Thyroid gland (tissue), 4 donors: ENCODE measurements around the gene SCAF8. TPM values are rescaled to one million over a fixed set of nuclear protein-coding genes. Genes with fewer than 3 reads are reported as not detected.

ENCODE experiments used
- DNase-seq, 2 donors: peaks; one replicate each; pipeline ENCODE4 v3.0.0-alpha.2; 2019
- H3K27ac ChIP-seq, 3 donors: fragments of 200-600 bp; sonication (generic); 1 replicate in 2 of 3; 2 replicates in 1 of 3; pipeline ENCODE4 v1.5.1; 2016 to 2019; ENCODE audit warnings: mild to moderate bottlenecking in 1 of 3, moderate library complexity in 1 of 3
- H3K27me3 ChIP-seq: fragments of 200-600 bp; sonication (generic); one replicate; pipeline ENCODE4 v1.5.1; 2019
- H3K36me3 ChIP-seq, 2 donors: fragments of 200-600 bp; sonication (generic); one replicate each; pipeline ENCODE4 v1.5.1; 2016 to 2019
- H3K4me1 ChIP-seq, 2 donors: fragments of 200-600 bp; sonication (generic); one replicate each; pipeline ENCODE4 v1.5.1; 2017 to 2019
- H3K4me3 ChIP-seq, 3 donors: fragments of 200-600 bp; sonication (generic); replicated peaks in 1 of 3; 1 replicate in 2 of 3; 2 replicates in 1 of 3; pipeline ENCODE4 v1.5.1; 2016; ENCODE audit warnings: mild to moderate bottlenecking in 1 of 3
- H3K9me3 ChIP-seq: fragments of 200-600 bp; sonication (generic); one replicate; pipeline ENCODE4 v1.5.1; 2017
- POLR2A ChIP-seq, 2 donors: fragments of 450-650 bp; IDR thresholded peaks; one replicate each; pipeline ENCODE4 v1.6.1; 2017; ENCODE audit warnings: antibody characterized with exemption in 2 of 2, mild to moderate bottlenecking in 2 of 2, moderate library complexity in 1 of 2
- WGBS, 2 donors: methylation state at CpG; one replicate each; pipeline ENCODE4 v1.1.5; 2017; 5-methylcytosine and 5-hydroxymethylcytosine counted together
- intact Hi-C: fragments of 100-400 bp; cut with DNase I; formaldehyde crosslinking; loops from one replicate; pipeline ENCODE4 v1.15.1; 2023
- total RNA-seq, 4 donors: library from RNA; depleted of rRNA; stranded (reverse); fragments of >200 nt; gene quantifications; one replicate each; pipeline ENCODE4 v1.2.3, GENCODE V29; 2016
- TF ChIP-seq, protein P1 (sequence below), 6 experiments: fragments of 200-600 bp in 3 of 6; fragments of 450-650 bp in 3 of 6; sonication (generic) in 3 of 6; IDR thresholded peaks; one replicate each; pipeline ENCODE4 v1.5.1; 2016 to 2019; ENCODE audit warnings: antibody characterized with exemption in 6 of 6, mild to moderate bottlenecking in 2 of 6, inconsistent platforms in 1 of 6, moderate library complexity in 1 of 6

Gene SCAF8
- total RNA-seq, 4 donors from 2014 or later: 60.9 to 88.8 (median 65.1) TPM

DNA sequence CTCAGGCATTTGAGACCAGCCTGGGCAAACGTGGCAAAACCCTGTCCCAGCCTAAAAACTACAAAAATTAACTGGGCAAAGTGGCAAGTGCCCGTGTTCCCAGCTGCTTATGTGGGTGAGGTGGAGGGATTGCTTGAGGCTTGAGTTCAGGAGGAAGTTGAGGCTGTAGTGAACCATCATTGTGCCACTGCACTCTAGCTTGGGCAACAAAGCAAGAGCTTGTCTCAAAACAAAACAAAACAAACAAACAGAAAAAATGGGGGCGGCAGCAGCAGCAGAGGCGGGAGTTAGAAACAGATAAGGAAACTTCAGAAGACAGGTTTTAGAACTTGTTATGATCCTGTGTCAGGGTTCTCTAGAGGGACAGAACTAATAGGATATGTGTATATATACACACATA lies 49.0 kb downstream of the SCAF8 start:
- Histone ChIP-seq H3K9me3 (no peaks in the 10 kb centered on the region), H3K36me3 (no peaks in the 10 kb centered on the region), H3K27ac (no peak overlapping the region), H3K4me3 (no peak overlapping the region), H3K4me1 (peaks cover 11 to 12% of the 10 kb centered on the region in 2 donors), H3K27me3 (no peaks in the 10 kb centered on the region)
- DNase-seq: no peak
- WGBS, 2 donors: 85 to 86% methylated on average over 4 of the region's 4 CpGs
- no peak for TF ChIP-seq POLR2A (IDR thresholded peaks at IDR 0.05)
- intact Hi-C loops: no loop called here

- H3K4me3 ChIP-seq: no peak overlapping the region
- WGBS, 2 donors: 93 to 95% methylated on average over 2 of the region's 2 CpGs
- H3K4me1 ChIP-seq: peaks cover 4% of the 10 kb centered on the region in 2 donors
- H3K27ac ChIP-seq: no peak overlapping the region
- intact Hi-C loops: no loop called here
- DNase-seq: no peak
- no peak for TF ChIP-seq POLR2A (IDR thresholded peaks at IDR 0.05)
- TF ChIP-seq, protein P1, sequence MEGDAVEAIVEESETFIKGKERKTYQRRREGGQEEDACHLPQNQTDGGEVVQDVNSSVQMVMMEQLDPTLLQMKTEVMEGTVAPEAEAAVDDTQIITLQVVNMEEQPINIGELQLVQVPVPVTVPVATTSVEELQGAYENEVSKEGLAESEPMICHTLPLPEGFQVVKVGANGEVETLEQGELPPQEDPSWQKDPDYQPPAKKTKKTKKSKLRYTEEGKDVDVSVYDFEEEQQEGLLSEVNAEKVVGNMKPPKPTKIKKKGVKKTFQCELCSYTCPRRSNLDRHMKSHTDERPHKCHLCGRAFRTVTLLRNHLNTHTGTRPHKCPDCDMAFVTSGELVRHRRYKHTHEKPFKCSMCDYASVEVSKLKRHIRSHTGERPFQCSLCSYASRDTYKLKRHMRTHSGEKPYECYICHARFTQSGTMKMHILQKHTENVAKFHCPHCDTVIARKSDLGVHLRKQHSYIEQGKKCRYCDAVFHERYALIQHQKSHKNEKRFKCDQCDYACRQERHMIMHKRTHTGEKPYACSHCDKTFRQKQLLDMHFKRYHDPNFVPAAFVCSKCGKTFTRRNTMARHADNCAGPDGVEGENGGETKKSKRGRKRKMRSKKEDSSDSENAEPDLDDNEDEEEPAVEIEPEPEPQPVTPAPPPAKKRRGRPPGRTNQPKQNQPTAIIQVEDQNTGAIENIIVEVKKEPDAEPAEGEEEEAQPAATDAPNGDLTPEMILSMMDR (IDR thresholded peaks at IDR 0.05): no peak
- no peaks in the 10 kb centered on the region for H3K9me3 ChIP-seq
- no peaks in the 10 kb centered on the region for H3K27me3 ChIP-seq
- no peaks in the 10 kb centered on the region for H3K36me3 ChIP-seq
Measured at GRCh38 chr6:154783229-154783628, 50.0 kb downstream of the SCAF8 start.

DNA sequence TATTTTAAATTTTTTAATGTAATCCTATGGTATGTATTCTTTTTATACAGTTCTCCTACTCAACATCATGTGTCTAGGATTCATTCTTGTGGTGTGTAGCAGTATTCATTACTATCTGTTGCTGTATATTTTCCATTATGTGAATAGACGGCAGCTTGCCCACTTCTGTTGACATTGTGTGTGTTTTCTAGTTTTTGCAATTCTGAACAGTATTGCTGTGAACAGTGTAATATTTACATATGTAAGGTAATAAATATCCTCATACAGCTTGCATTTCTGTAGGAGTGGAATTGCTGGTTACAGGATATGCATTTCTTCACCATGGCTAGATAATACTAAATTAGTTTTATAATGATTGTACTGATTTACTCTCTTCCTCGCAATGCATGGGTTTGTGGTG lies 51.9 kb downstream of the SCAF8 start:
- Histone ChIP-seq H3K27me3 (no peaks in the 10 kb centered on the region), H3K9me3 (no peaks in the 10 kb centered on the region), H3K27ac (no peak overlapping the region), H3K4me1 (peaks cover 0 to 4% of the 10 kb centered on the region in 2 donors), H3K4me3 (no peak overlapping the region), H3K36me3 (no peaks in the 10 kb centered on the region)
- WGBS, 2 donors: 93 to 98% methylated on average over 2 of the region's 2 CpGs
- intact Hi-C loops: no loop called here
- TF ChIP-seq POLR2A (IDR thresholded peaks at IDR 0.05): no peak
- TF ChIP-seq, protein P1 (IDR thresholded peaks at IDR 0.05): no peak
- no peak for DNase-seq

- intact Hi-C loops: no loop called here
- H3K4me1 ChIP-seq: peaks cover 0 to 4% of the 10 kb centered on the region in 2 donors
- WGBS, 2 donors: 96 to 99% methylated on average over 9 of the region's 9 CpGs
- H3K4me3 ChIP-seq: no peak overlapping the region
- no peak overlapping the region for H3K27ac ChIP-seq
- no peak for TF ChIP-seq POLR2A (IDR thresholded peaks at IDR 0.05)
- TF ChIP-seq, protein P1 (IDR thresholded peaks at IDR 0.05): no peak
- no peaks in the 10 kb centered on the region for H3K27me3 ChIP-seq
- H3K9me3 ChIP-seq: no peaks in the 10 kb centered on the region
- no peak for DNase-seq
- H3K36me3 ChIP-seq: no peaks in the 10 kb centered on the region
Measured at GRCh38 chr6:154786144-154786868, 53.1 kb downstream of the SCAF8 start.

DNA sequence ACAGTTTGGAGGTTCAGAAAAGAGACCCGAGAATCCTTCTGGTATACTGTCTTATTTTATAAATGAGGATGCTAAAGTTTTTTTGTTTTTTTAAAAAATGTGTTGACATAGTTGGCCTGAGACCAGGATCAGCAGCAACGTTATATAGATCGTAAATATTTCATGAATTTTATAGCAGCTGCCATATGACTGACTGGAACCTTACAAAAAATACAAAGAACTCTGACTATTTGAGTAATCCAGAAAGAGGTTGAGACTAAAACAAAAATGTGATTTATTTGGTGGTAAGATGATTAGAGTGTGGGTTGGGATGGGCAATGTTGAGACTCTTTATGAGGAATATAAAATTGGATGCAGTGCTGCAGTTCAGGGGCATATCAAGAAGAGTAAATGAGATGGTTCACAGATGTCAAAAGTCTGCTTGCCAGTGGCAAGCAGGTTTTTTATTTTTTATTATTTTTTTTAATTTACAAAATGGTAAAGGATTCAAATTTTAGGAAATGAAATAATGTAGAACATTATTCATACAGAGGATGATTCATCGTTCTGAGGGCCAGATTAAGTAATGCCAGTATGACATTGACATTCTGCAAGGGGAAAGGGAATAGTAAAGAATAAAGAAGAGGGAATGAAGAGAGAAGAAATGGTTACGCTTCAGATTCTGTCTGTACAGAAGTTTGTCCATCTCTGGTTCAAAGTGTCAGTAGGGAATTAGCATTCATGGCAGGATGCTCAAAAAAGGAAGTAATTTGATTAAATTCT lies 58.5 kb downstream of the SCAF8 start:
- TF ChIP-seq, protein P1 (IDR thresholded peaks at IDR 0.05): no peak
- no peak for TF ChIP-seq POLR2A (IDR thresholded peaks at IDR 0.05)
- Histone ChIP-seq H3K27me3 (no peaks in the 10 kb centered on the region), H3K4me3 (no peak overlapping the region), H3K27ac (no peak overlapping the region), H3K36me3 (no peaks in the 10 kb centered on the region), H3K4me1 (no peaks in the 10 kb centered on the region), H3K9me3 (no peaks in the 10 kb centered on the region)
- DNase-seq: no peak
- intact Hi-C loops: no loop called here
- WGBS, 2 donors: 89 to 91% methylated on average over 5 of the region's 5 CpGs
